ENCODE measurements around the gene FSTL1. TPM values are rescaled to one million over a fixed set of nuclear protein-coding genes. Genes with fewer than 3 reads are reported as not detected.

Gene FSTL1
- total RNA-seq, 1 experiment from 2014 or later, result 1.4 TPM

GRCh38 chr3:120462409-120462959, 11.7 kb upstream of the FSTL1 start:
- POLR2A ChIA-PET, result no interaction called here
- no peaks in the 10 kb centered on the region for H3K27me3 Mint-ChIP-seq (ENCODE audit: insufficient read depth, unreplicated experiment)
- peaks cover under 1% of the 10 kb centered on the region for H3K4me1 Mint-ChIP-seq (ENCODE audit: low read depth, unreplicated experiment)
- no peak for DNase-seq
- TF ChIP-seq CTCF (IDR thresholded peaks at IDR 0.05; ENCODE audit: insufficient read depth in 1 of 2, low read depth in 1 of 2, low read length in 1 of 2, severe bottlenecking in 1 of 2, unreplicated experiment in 1 of 2), result no peak
- Histone ChIP-seq H3K4me3 (ENCODE audit: low read depth, low read length) (no peak overlapping the region), H3K27me3 (replicated peaks; ENCODE audit: control insufficient read depth, insufficient read depth, low read length) (no peaks in the 10 kb centered on the region), H3K9me3 (no peaks in the 10 kb centered on the region; the same call in 1 of the 2 replicates), H3K4me1 (0 out of 2 replicates have a peak, but pooled peaks cover 3% of the 10 kb centered on the region), H3K36me3 (ENCODE audit: control insufficient read depth, insufficient read depth, low read length) (no peaks in the 10 kb centered on the region)
- no peak overlapping the region for H3K27ac Mint-ChIP-seq (ENCODE audit: unreplicated experiment)
- peaks cover 2% of the 10 kb centered on the region for H3K9me3 Mint-ChIP-seq (ENCODE audit: unreplicated experiment)
- no TSS peak for BruUV-seq (replicated peaks)
- CTCF ChIA-PET, result no interaction called here
- intact Hi-C loops (cut with micrococcal nuclease; ENCODE audit: unreplicated experiment), result no loop called here
- H3K4me3 Mint-ChIP-seq (ENCODE audit: unreplicated experiment), result no peak overlapping the region
- H3K36me3 Mint-ChIP-seq (ENCODE audit: insufficient read depth, unreplicated experiment), result no peaks in the 10 kb centered on the region

- H3K4me3 ChIP-seq (ENCODE audit: low read depth, low read length), result no peak overlapping the region
- Mint-ChIP-seq H3K4me3 (ENCODE audit: unreplicated experiment) (no peak overlapping the region), H3K27me3 (ENCODE audit: insufficient read depth, unreplicated experiment) (no peaks in the 10 kb centered on the region), H3K4me1 (ENCODE audit: low read depth, unreplicated experiment) (no peaks in the 10 kb centered on the region), H3K27ac (ENCODE audit: unreplicated experiment) (no peak overlapping the region), H3K9me3 (ENCODE audit: unreplicated experiment) (no peaks in the 10 kb centered on the region), H3K36me3 (ENCODE audit: insufficient read depth, unreplicated experiment) (no peaks in the 10 kb centered on the region)
- TF ChIP-seq CTCF (IDR thresholded peaks at IDR 0.05; ENCODE audit: insufficient read depth in 1 of 2, low read depth in 1 of 2, low read length in 1 of 2, severe bottlenecking in 1 of 2, unreplicated experiment in 1 of 2), result no peak
- no peaks in the 10 kb centered on the region for H3K36me3 ChIP-seq (ENCODE audit: control insufficient read depth, insufficient read depth, low read length)
- no peaks in the 10 kb centered on the region for H3K27me3 ChIP-seq (replicated peaks; ENCODE audit: control insufficient read depth, insufficient read depth, low read length)
- ChIA-PET POLR2A (no interaction called here), CTCF (no interaction called here)
- intact Hi-C loops (cut with micrococcal nuclease; ENCODE audit: unreplicated experiment), result no loop called here
- no TSS peak for BruUV-seq (replicated peaks)
- no peaks in the 10 kb centered on the region for H3K4me1 ChIP-seq
- H3K9me3 ChIP-seq, result no peaks in the 10 kb centered on the region
- DNase-seq, result no peak
Observed at GRCh38 chr3:120461416-120461815, 10.6 kb upstream of the FSTL1 start.

GRCh38 chr3:120460862-120461261, 10.1 kb upstream of the FSTL1 start:
- BruUV-seq (replicated peaks), result no TSS peak
- CTCF ChIA-PET, result no interaction called here

More at GRCh38 chr3:120460862-120461261, 10.1 kb upstream of the FSTL1 start:
- no peak overlapping the region for H3K4me3 Mint-ChIP-seq (ENCODE audit: unreplicated experiment)
- no peak for DNase-seq
- H3K36me3 ChIP-seq (ENCODE audit: control insufficient read depth, insufficient read depth, low read length), result no peaks in the 10 kb centered on the region
- H3K27me3 ChIP-seq (replicated peaks; ENCODE audit: control insufficient read depth, insufficient read depth, low read length), result no peaks in the 10 kb centered on the region
- H3K27me3 Mint-ChIP-seq (ENCODE audit: insufficient read depth, unreplicated experiment), result no peaks in the 10 kb centered on the region
- no peaks in the 10 kb centered on the region for H3K36me3 Mint-ChIP-seq (ENCODE audit: insufficient read depth, unreplicated experiment)
- no peaks in the 10 kb centered on the region for H3K9me3 Mint-ChIP-seq (ENCODE audit: unreplicated experiment)
- POLR2A ChIA-PET, result no interaction called here
- no peak overlapping the region for H3K27ac Mint-ChIP-seq (ENCODE audit: unreplicated experiment)
- no peak overlapping the region for H3K4me3 ChIP-seq (ENCODE audit: low read depth, low read length)
- H3K4me1 ChIP-seq, result no peaks in the 10 kb centered on the region
- no peak for TF ChIP-seq CTCF (IDR thresholded peaks at IDR 0.05; ENCODE audit: insufficient read depth in 1 of 2, low read depth in 1 of 2, low read length in 1 of 2, severe bottlenecking in 1 of 2, unreplicated experiment in 1 of 2)
- intact Hi-C loops (cut with micrococcal nuclease; ENCODE audit: unreplicated experiment), result no loop called here
- H3K9me3 ChIP-seq, result no peaks in the 10 kb centered on the region
- no peaks in the 10 kb centered on the region for H3K4me1 Mint-ChIP-seq (ENCODE audit: low read depth, unreplicated experiment)

All from Caco-2 (cell line).